Left ventricle myocardium inferior (tissue), 1 donor: ENCODE data around the gene GRIK1. TPM values are rescaled to one million over a fixed set of nuclear protein-coding genes. Genes with fewer than 3 reads are reported as not detected.

Source experiments
- DNase-seq: peaks from one replicate; pipeline ENCODE4 v3.0.0-alpha.2; 2020
- H3K27ac ChIP-seq: fragments of 200-600 bp; replicated peaks from 2 replicates; pipeline ENCODE4 v1.8.0; 2021
- H3K27me3 ChIP-seq: fragments of 200-600 bp; 2 replicates; pipeline ENCODE4 v1.8.0; 2021; ENCODE audit warnings: low read depth
- H3K36me3 ChIP-seq: fragments of 200-600 bp; 2 replicates; pipeline ENCODE4 v1.8.0; 2021
- H3K4me1 ChIP-seq: fragments of 200-600 bp; 2 replicates; pipeline ENCODE4 v1.8.0; 2021
- H3K4me3 ChIP-seq: fragments of 200-600 bp; 2 replicates; pipeline ENCODE4 v1.8.0; 2021; ENCODE audit warnings: mild to moderate bottlenecking, moderate library complexity
- H3K9me3 ChIP-seq: fragments of 200-600 bp; replicated peaks from 2 replicates; pipeline ENCODE4 v1.8.0; 2021
- intact Hi-C: fragments of 100-400 bp; cut with micrococcal nuclease; formaldehyde crosslinking; loops from one replicate; pipeline ENCODE4 v1.11.0; 2022
- total RNA-seq: library from RNA; stranded (reverse); fragmentation: NEBNext Ultra II Directional; extraction: Animal tissue kit (Norgen Biotek cat#: 25700); gene quantifications from one replicate; pipeline ENCODE4 v1.2.1, GENCODE V29; 2021
- TF ChIP-seq, protein P1 (sequence below): fragments of 200-600 bp; IDR thresholded peaks from 2 replicates; pipeline ENCODE4 v1.8.0; 2021; ENCODE audit warnings: antibody characterized with exemption, mild to moderate bottlenecking, borderline replicate concordance
- donor health status: DM: no; HTN: yes; CAD: no; lungs with severe emphysema.

The GRIK1 gene
- total RNA-seq, 1 donor from 2014 or later, result not detected

DNA sequence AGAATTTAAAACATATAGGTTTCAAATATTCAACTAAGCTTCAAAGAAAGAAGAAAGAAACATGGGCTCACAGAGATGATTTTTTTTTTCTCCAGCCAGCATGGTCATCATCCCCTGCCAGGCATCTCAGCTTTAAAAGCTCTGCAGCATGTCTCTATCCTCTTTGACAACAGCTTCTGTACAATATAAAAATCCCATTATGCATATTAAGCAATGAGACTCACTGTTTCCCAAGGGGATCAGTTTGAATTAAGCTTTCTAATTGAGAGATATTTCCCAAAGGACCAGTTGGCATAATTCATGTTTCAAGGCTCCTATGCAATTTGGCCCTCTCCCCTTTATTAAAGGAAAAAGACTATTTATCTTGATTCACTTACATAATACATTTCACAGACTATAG is 220.3 kb downstream of the GRIK1 start:
- Histone ChIP-seq H3K9me3 (no peaks in the 10 kb centered on the region), H3K36me3 (no peaks in the 10 kb centered on the region), H3K4me1 (no peaks in the 10 kb centered on the region), H3K27me3 (no peaks in the 10 kb centered on the region), H3K4me3 (no peak overlapping the region), H3K27ac (no peak overlapping the region)
- TF ChIP-seq, protein P1, sequence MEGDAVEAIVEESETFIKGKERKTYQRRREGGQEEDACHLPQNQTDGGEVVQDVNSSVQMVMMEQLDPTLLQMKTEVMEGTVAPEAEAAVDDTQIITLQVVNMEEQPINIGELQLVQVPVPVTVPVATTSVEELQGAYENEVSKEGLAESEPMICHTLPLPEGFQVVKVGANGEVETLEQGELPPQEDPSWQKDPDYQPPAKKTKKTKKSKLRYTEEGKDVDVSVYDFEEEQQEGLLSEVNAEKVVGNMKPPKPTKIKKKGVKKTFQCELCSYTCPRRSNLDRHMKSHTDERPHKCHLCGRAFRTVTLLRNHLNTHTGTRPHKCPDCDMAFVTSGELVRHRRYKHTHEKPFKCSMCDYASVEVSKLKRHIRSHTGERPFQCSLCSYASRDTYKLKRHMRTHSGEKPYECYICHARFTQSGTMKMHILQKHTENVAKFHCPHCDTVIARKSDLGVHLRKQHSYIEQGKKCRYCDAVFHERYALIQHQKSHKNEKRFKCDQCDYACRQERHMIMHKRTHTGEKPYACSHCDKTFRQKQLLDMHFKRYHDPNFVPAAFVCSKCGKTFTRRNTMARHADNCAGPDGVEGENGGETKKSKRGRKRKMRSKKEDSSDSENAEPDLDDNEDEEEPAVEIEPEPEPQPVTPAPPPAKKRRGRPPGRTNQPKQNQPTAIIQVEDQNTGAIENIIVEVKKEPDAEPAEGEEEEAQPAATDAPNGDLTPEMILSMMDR, result no peak
- no peak for DNase-seq
- intact Hi-C loops, result no loop called here

GRCh38 chr21:29718081-29718815 is 221.5 kb downstream of the GRIK1 start:
- no peak for DNase-seq
- H3K27ac ChIP-seq, result no peak overlapping the region
- H3K36me3 ChIP-seq, result no peaks in the 10 kb centered on the region
- no peaks in the 10 kb centered on the region for H3K9me3 ChIP-seq
- no peaks in the 10 kb centered on the region for H3K27me3 ChIP-seq
- no peak overlapping the region for H3K4me3 ChIP-seq
- intact Hi-C loops, result no loop called here
- H3K4me1 ChIP-seq, result no peaks in the 10 kb centered on the region
- TF ChIP-seq, protein P1, result no peak

DNA sequence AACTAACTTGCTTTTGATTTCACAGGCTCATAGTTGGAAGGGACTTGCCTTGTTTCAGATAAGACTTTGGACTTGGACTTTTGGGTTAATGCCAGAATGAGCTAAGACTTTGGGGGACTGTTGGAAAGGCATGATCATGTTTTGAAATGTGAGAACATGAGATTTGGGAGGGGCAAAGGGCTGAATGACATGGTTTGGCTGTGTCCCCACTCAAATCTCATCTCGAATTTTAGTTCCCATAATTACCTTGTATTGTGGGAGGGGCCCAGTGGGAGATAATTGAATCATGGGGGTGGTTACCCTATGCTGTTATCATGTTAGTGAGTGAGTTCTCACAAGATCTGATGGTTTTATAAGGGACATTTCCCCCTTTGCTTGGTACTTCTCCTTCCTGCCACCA is 222.1 kb downstream of the GRIK1 start:
- Histone ChIP-seq H3K36me3 (no peaks in the 10 kb centered on the region), H3K27me3 (no peaks in the 10 kb centered on the region), H3K4me3 (no peak overlapping the region), H3K27ac (no peak overlapping the region), H3K9me3 (no peaks in the 10 kb centered on the region), H3K4me1 (no peaks in the 10 kb centered on the region)
- intact Hi-C loops, result no loop called here
- TF ChIP-seq, protein P1, result no peak
- no peak for DNase-seq

GRCh38 chr21:29716753-29717152 is 223.0 kb downstream of the GRIK1 start:
- H3K9me3 ChIP-seq, result no peaks in the 10 kb centered on the region
- TF ChIP-seq, protein P1, result no peak
- no peaks in the 10 kb centered on the region for H3K4me1 ChIP-seq
- DNase-seq, result no peak
- no peak overlapping the region for H3K27ac ChIP-seq
- H3K4me3 ChIP-seq, result no peak overlapping the region
- no peaks in the 10 kb centered on the region for H3K27me3 ChIP-seq
- H3K36me3 ChIP-seq, result no peaks in the 10 kb centered on the region
- intact Hi-C loops, result no loop called here

DNA sequence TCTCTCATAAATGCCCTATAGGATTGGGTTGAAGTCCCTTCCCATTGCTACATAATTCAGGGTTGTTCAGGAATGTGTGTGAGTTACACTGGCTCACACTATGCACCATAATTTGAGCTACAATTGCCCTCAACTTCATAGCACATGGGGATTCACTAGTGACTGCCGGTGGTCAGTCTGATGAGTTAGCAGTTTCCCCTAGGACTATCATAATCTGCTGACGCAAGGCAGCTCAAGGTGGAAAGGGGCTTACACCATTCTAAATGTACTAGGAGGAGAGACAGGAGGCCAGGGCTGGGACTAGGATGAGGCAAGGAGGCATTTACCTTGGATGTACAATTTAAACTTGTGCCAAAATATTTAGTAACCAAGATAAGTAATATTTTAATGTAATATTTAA is 224.7 kb downstream of the GRIK1 start:
- Histone ChIP-seq H3K4me3 (no peak overlapping the region), H3K9me3 (no peaks in the 10 kb centered on the region), H3K27ac (no peak overlapping the region), H3K27me3 (no peaks in the 10 kb centered on the region), H3K36me3 (no peaks in the 10 kb centered on the region), H3K4me1 (no peaks in the 10 kb centered on the region)
- intact Hi-C loops, result no loop called here
- TF ChIP-seq, protein P1, result no peak
- DNase-seq, result no peak
